ENCODE measurements around the gene IMP4. TPM values are rescaled to one million over a fixed set of nuclear protein-coding genes. Genes with fewer than 3 reads are reported as not detected.

IMP4 gene
- total and polyA plus RNA-seq, 4 donors: 31.7 to 95.5 (median 61.2) TPM

- TF ChIP-seq FOXA2 (IDR thresholded peaks at IDR 0.05): no peak
- TF ChIP-seq GABPA (IDR thresholded peaks at IDR 0.05 in 1 of 2, conservative IDR thresholded peaks at IDR 0.05 in 1 of 2): no peak
- no peak for TF ChIP-seq HNF4A (conservative IDR thresholded peaks at IDR 0.05)
- TF ChIP-seq FOXA1 (IDR thresholded peaks at IDR 0.05): no peak
- no peak for TF ChIP-seq MAX (IDR thresholded peaks at IDR 0.05)
- TF ChIP-seq HNF4G (IDR thresholded peaks at IDR 0.05): no peak
- no peak for TF ChIP-seq YY1 (IDR thresholded peaks at IDR 0.05)
- no peak overlapping the region for H3K9ac ChIP-seq (ENCODE audit: low read depth in 1 of 2, low read length in 2 of 2)
- H3K27me3 ChIP-seq (ENCODE audit: control insufficient read depth in 4 of 4, insufficient read depth in 4 of 4, low read length in 3 of 4): no peaks in the 10 kb centered on the region
- H3K4me1 ChIP-seq (ENCODE audit: control insufficient read depth in 4 of 4, insufficient read depth in 4 of 4, low read length in 3 of 4): peaks cover 3 to 6% (median 5%) of the 10 kb centered on the region in 4 donors
- no peaks in the 10 kb centered on the region for H3K9me3 ChIP-seq (ENCODE audit: control insufficient read depth in 4 of 4, low read length in 3 of 4)
- H3K27ac ChIP-seq (ENCODE audit: low read depth in 1 of 2, low read length in 2 of 2): no peak overlapping the region
- 93% methylated on average over 7 of the region's 7 CpGs for WGBS
- DNase-seq (ENCODE audit: low spot score): no peak
- no peak overlapping the region for H3K4me3 ChIP-seq (ENCODE audit: low read depth in 1 of 3, low read length in 3 of 3)
- peaks cover 12 to 41% (median 33%) of the 10 kb centered on the region in 4 donors for H3K36me3 ChIP-seq (ENCODE audit: control insufficient read depth in 4 of 4, insufficient read depth in 3 of 4, low read depth in 1 of 4, low read length in 3 of 4)
These were observed 4.7 kb downstream of the IMP4 start for GRCh38 chr2:130347220-130347925.

GRCh38 chr2:130349174-130349573, 6.5 kb downstream of the IMP4 start:
- no peak for DNase-seq (ENCODE audit: low spot score)
- Histone ChIP-seq H3K36me3 (ENCODE audit: control insufficient read depth in 4 of 4, insufficient read depth in 3 of 4, low read depth in 1 of 4, low read length in 3 of 4) (peaks cover 12 to 41% (median 33%) of the 10 kb centered on the region in 4 donors), H3K27ac (ENCODE audit: low read depth in 1 of 2, low read length in 2 of 2) (no peak overlapping the region), H3K4me1 (ENCODE audit: control insufficient read depth in 4 of 4, insufficient read depth in 4 of 4, low read length in 3 of 4) (peaks cover 0 to 6% (median 3%) of the 10 kb centered on the region in 4 donors), H3K27me3 (ENCODE audit: control insufficient read depth in 4 of 4, insufficient read depth in 4 of 4, low read length in 3 of 4) (no peaks in the 10 kb centered on the region), H3K9me3 (ENCODE audit: control insufficient read depth in 4 of 4, low read length in 3 of 4) (no peaks in the 10 kb centered on the region), H3K9ac (ENCODE audit: low read depth in 1 of 2, low read length in 2 of 2) (no peak overlapping the region), H3K4me3 (ENCODE audit: low read depth in 1 of 3, low read length in 3 of 3) (no peak overlapping the region)
- WGBS: 96% methylated on average over 3 of the region's 3 CpGs
- TF ChIP-seq JUND (IDR thresholded peaks at IDR 0.05) (no peak), NR2F2 (IDR thresholded peaks at IDR 0.05) (no peak)

GRCh38 chr2:130351711-130352110, 9.0 kb downstream of the IMP4 start:
- no peaks in the 10 kb centered on the region for H3K9me3 ChIP-seq (ENCODE audit: control insufficient read depth in 4 of 4, low read length in 3 of 4)
- H3K9ac ChIP-seq (ENCODE audit: low read depth in 1 of 2, low read length in 2 of 2): no peak overlapping the region
- H3K4me1 ChIP-seq (ENCODE audit: control insufficient read depth in 4 of 4, insufficient read depth in 4 of 4, low read length in 3 of 4): peaks cover 2 to 19% (median 10%) of the 10 kb centered on the region in 4 donors
- TF ChIP-seq FOXA1 (IDR thresholded peaks at IDR 0.05) (no peak), SP1 (IDR thresholded peaks at IDR 0.05) (no peak)
- peaks cover 2 to 18% (median 12%) of the 10 kb centered on the region in 4 donors for H3K36me3 ChIP-seq (ENCODE audit: control insufficient read depth in 4 of 4, insufficient read depth in 3 of 4, low read depth in 1 of 4, low read length in 3 of 4)
- H3K27ac ChIP-seq (ENCODE audit: low read depth in 1 of 2, low read length in 2 of 2): no peak overlapping the region
- no peaks in the 10 kb centered on the region for H3K27me3 ChIP-seq (ENCODE audit: control insufficient read depth in 4 of 4, insufficient read depth in 4 of 4, low read length in 3 of 4)
- H3K4me3 ChIP-seq (ENCODE audit: low read depth in 1 of 3, low read length in 3 of 3): no peak overlapping the region
- WGBS: 75% methylated on average over 7 of the region's 7 CpGs
- DNase-seq (ENCODE audit: low spot score): no peak

GRCh38 chr2:130352237-130352636, 9.5 kb downstream of the IMP4 start:
- H3K9me3 ChIP-seq (ENCODE audit: control insufficient read depth in 4 of 4, low read length in 3 of 4): no peaks in the 10 kb centered on the region
- H3K9ac ChIP-seq (ENCODE audit: low read depth in 1 of 2, low read length in 2 of 2): no peak overlapping the region
- no peak overlapping the region for H3K27ac ChIP-seq (ENCODE audit: low read depth in 1 of 2, low read length in 2 of 2)
- no peaks in the 10 kb centered on the region for H3K27me3 ChIP-seq (ENCODE audit: control insufficient read depth in 4 of 4, insufficient read depth in 4 of 4, low read length in 3 of 4)
- peaks cover 2 to 23% (median 10%) of the 10 kb centered on the region in 4 donors for H3K4me1 ChIP-seq (ENCODE audit: control insufficient read depth in 4 of 4, insufficient read depth in 4 of 4, low read length in 3 of 4)
- DNase-seq (ENCODE audit: low spot score): no peak
- no peak overlapping the region for H3K4me3 ChIP-seq (ENCODE audit: low read depth in 1 of 3, low read length in 3 of 3)
- peaks cover 0 to 13% (median 7%) of the 10 kb centered on the region in 4 donors for H3K36me3 ChIP-seq (ENCODE audit: control insufficient read depth in 4 of 4, insufficient read depth in 3 of 4, low read depth in 1 of 4, low read length in 3 of 4)
- 84% methylated on average over 7 of the region's 7 CpGs for WGBS
- TF ChIP-seq CTCF (IDR thresholded peaks at IDR 0.05; ENCODE audit: low read depth, low read length, missing input control) (no peak), NR2F2 (IDR thresholded peaks at IDR 0.05) (no peak), SP1 (IDR thresholded peaks at IDR 0.05) (no peak), EGR1 (IDR thresholded peaks at IDR 0.05; ENCODE audit: low read depth in 2 of 2) (no peak), MAX (IDR thresholded peaks at IDR 0.05) (no peak), FOXA1 (IDR thresholded peaks at IDR 0.05) (no peak), JUND (IDR thresholded peaks at IDR 0.05) (no peak), RXRA (IDR thresholded peaks at IDR 0.05) (no peak), HNF4G (IDR thresholded peaks at IDR 0.05) (no peak), ZBTB33 (IDR thresholded peaks at IDR 0.05) (no peak), RAD21 (IDR thresholded peaks at IDR 0.05) (no peak), ATF3 (IDR thresholded peaks at IDR 0.05) (no peak), YY1 (IDR thresholded peaks at IDR 0.05) (no peak)
